Lower leg skin (tissue), 3 donors: ENCODE results near the gene AP1M1.

ENCODE experiments used
- CTCF ChIP-seq, 3 donors: fragments of 450-650 bp; IDR thresholded peaks; one replicate each; pipeline ENCODE4 v1.5.1; 2016; ENCODE audit warnings: antibody characterized with exemption in 3 of 3, mild to moderate bottlenecking in 3 of 3, moderate library complexity in 2 of 3
- POLR2A ChIP-seq, 2 donors: fragments of 450-650 bp; IDR thresholded peaks; one replicate each; pipeline ENCODE4 v1.6.1; 2016 to 2017; ENCODE audit warnings: antibody characterized with exemption in 2 of 2, mild to moderate bottlenecking in 1 of 2, moderate library complexity in 1 of 2

DNA sequence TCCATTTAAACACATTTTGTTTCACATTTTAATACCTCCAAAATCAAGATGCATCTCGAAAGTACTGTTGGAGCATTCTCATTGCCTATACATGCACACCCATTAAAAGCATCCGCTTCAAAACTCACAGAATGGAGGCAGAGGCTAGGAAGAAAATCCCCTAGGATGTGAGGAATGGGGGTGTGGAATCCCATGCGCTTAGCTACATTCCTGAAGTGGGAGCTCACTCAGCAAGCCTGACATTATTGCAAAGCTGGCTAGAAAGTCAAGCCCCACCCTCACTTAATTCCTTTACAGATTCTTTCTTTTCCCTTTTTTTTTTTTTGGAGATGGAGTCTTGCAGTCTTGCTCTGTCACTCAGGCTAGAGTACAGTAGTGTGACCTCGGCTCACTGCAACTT lies 17.1 kb upstream of the AP1M1 start:
- no peak for TF ChIP-seq CTCF (IDR thresholded peaks at IDR 0.05)
- no peak for TF ChIP-seq POLR2A (IDR thresholded peaks at IDR 0.05)
